Fibroblast of peridontal ligament (primary cell): ENCODE data around the gene LMBR1.
"Not testable (repeated sequence)": the region's sequence is repeated elsewhere in the genome, so short reads cannot be mapped to it uniquely, and the experiment has no call there.

Experiments
- DNase-seq: peaks from one replicate; pipeline ENCODE4 v3.0.0-alpha.2; 2010; ENCODE audit errors: extremely low read depth

The LMBR1 gene

DNA sequence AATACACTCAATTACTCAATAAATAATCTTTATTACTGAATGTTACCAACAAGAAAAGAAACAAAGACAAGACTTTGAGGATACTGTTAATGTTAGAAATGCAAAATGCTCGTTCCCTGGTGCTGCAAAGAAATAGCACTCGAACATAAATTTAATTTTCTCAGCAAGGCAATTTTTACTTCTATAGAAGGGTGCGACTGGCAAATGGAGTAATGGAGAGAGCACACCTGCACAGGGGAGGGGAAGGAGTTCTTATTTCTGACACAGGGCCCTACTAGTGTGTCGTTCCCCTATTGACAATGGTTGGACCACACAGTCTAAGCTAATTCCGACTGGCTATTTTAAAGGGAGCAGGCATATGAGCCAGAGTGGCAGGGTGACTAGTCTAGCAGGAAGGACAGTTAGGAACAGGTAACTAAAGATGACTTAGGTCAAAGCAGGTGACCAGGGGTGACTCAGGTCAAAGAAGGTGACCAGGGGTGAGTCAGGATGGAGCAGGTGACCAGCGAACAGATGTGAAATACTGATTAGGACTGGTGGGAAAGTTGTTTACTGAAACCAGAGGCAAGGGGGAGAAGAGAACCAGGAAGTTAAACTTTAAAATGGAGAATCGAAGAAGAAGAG lies 133.3 kb downstream of the LMBR1 start:
- no peak for DNase-seq

GRCh38 chr7:156759143-156759542 lies 133.8 kb downstream of the LMBR1 start:
- DNase-seq, result no peak

DNA sequence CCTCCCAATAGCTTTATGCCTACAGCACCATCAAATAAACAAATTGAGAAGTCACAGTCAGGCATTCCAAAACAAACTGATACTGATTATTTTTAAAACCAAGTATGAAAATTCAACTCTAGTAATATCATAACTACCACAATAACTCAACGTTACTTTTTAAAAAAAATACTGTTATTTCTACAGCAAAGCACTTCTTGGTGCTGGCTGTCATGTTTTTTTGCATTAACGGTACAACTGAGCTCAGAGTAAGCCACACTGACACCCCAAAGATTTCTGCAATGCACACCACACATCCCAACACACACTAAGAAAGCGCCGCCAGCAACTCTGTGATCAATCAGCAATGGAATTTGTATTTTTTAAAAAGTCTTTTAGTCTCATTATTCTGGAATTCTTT lies 138.8 kb downstream of the LMBR1 start:
- DNase-seq, result no peak

DNA sequence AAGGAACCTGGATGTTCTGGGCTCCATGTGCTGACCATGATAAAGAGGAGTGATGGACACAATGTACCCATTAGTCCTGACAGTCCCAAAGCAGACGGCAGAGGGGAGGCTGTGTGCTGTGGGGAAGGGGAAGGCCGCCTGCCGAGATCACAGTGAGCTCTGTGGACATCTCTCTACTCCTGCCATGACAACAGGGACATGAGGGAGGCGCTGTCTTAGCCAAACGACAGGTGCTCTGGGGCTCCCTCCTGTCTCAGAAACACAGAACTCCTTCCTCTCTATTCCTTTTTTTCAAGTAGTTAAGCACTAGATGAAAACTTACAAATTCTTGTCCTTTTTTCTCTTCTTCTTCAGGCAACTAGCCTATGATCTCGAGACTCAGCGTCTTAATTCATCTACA lies 139.4 kb downstream of the LMBR1 start:
- DNase-seq, result no peak

DNA sequence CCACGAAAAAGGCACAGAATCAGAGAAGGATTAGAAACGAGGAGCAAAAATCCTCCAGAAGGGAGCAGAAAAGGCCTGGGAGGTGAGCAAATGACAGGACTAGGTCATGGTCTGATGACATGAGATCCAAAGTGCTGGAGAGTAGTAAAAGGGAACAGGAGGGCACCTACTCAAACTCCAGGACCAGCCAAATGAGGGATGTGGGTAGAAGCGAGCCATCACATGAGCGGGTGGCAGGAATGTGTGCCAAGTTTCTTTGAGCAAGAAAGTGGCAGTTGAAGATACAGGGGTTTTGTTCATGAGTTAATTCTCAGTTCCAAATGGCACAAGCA lies 139.8 kb downstream of the LMBR1 start:
- DNase-seq, result no peak

- DNase-seq, result peak; percentile 63
Observed at GRCh38 chr7:156752367-156753228, 140.4 kb downstream of the LMBR1 start.

DNA sequence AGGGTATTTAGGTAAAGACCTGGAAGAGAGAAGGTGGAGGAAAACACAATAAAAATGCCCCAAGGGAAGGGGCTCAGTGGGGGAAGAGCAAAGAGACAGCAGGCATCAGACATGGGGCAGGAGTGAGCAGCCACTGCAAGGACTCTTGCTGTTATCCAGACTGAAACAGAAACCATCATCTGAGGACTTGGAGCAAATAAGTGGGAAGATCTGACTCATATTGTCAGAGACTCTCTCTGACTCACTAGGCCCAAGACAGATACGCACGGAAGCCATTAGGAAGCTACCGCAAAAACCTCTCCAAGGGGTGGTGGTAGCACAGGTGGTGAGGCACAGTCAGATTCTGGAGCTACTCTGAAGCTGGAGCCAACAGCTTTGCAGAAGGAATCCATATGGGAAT lies 141.7 kb downstream of the LMBR1 start:
- DNase-seq, result peak; percentile 86

DNA sequence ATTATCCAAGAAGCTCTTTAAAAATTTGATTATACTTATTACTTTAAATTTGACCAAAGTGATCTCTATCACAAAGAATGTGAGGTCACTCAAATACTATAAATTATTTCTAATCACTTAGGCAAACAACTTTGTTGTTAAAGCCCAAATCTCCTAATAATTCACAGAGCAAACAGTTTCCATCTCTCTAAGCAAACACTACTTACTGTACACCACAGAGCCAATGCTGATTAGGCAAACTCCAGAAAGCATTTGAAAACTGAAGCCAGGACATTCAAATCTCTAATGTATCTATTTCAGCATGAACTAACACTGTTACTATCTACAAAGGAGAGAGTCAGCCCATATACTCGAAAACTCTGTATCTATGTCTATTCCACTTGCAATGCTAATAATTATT lies 145.3 kb downstream of the LMBR1 start:
- no peak for DNase-seq

DNA sequence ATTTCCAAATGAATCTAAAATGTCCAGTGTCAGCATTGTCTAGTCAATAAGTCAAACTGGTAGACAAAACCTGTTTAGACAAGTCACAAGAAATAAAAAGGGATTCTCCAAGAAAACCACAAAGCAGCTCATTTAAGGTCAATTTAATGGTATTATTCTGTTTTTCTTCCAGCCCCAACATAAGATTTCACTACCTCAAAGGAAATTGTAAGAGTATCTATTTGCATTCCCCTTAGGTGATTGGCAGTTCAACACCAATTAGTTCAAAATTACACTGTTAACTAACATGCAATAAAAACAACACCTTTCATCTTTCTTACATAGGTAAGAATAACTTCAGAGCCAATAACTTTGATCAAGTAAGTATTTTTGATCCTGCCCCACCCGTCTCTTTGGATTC lies 146.1 kb downstream of the LMBR1 start:
- DNase-seq, result no peak

- DNase-seq, result no peak
Observed at GRCh38 chr7:156739596-156739995, 153.4 kb downstream of the LMBR1 start.

GRCh38 chr7:156735851-156736250 lies 157.1 kb downstream of the LMBR1 start:
- no peak for DNase-seq

DNA sequence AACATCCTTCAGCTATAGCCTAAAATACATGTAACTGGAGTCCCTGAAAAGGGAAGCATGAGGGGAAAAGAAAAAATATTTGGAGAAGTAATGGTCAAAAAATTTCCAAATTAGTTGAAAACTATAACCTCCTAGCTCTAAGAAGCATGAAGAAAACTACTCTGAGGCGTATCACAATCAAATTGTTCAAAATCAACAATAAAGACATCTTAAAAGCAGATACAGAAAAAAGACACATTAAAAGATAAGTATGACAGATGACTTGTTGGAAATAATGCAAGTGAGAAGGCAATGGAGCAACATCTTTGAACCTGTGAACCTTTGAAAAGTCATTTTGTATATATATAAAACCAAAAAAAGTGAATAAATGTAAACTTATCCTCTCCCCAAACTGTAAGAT lies 159.3 kb downstream of the LMBR1 start:
- DNase-seq, result no peak

GRCh38 chr7:156732091-156732625 lies 160.8 kb downstream of the LMBR1 start:
- DNase-seq, result no peak

DNA sequence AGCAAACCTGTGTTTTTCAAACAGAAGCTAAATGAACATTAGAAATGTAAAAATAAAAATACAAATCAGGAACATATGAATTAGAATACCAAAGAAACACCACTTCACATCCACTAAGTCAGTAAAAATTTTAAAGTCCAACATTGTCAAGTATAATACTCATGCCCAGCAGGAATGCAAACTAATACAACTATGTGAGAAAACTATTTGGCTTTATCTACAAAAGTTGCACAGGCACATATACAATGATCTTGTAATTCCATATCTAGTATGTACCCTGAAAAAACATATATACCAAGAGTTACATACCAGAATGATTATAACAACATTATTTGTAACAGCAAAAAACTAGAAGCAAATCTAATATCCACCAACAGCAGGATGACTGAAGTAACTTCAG lies 161.3 kb downstream of the LMBR1 start:
- peak; percentile 15 for DNase-seq

- no peak for DNase-seq
Observed at GRCh38 chr7:156725936-156726335, 167.0 kb downstream of the LMBR1 start.

- no peak for DNase-seq
Observed at GRCh38 chr7:156725073-156725472, 167.9 kb downstream of the LMBR1 start.

DNA sequence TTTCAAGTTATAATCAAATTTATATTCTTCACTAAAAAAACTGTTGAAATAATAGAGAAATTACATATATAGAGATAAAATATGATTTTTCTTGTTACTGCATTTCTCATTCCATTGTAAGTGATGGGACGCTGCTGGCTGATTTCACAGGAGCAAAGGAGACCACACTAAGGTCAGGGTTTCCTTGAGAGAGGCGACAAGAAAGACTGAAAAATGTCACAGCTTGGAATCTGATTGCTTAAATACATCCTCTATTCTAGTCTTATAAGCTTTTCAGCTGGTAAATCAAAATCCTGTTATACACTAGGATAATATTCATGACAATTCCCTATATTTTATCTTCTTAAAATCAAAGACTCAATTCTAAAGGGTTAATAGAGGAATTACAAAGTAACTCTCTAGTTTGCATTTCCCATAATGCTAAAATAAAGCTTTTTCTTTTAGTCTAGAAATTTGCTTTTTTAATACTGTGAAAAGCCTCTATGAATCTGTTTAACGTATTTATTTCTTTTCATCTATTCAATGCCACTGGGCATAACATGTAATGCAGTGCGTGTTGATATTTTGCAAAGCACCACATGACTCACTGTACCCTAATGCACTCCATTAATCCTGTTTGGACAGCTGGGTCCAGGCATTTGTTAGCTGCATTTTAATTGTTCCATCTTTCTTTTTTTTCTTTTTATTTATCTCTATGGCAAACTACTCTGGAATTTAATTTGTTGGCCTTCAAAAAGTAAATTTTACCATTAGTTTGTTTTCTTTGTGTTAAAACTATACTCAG lies 170.7 kb downstream of the LMBR1 start:
- no peak for DNase-seq

- DNase-seq, result no peak
Observed at GRCh38 chr7:156703773-156704482, 189.1 kb downstream of the LMBR1 start.

GRCh38 chr7:156703209-156703608 lies 189.8 kb downstream of the LMBR1 start:
- peak; percentile 3 for DNase-seq

- no peak for DNase-seq
Observed at GRCh38 chr7:156702399-156702798, 190.6 kb downstream of the LMBR1 start.

GRCh38 chr7:156701787-156702186 lies 191.2 kb downstream of the LMBR1 start:
- not testable (repeated sequence) for DNase-seq

DNA sequence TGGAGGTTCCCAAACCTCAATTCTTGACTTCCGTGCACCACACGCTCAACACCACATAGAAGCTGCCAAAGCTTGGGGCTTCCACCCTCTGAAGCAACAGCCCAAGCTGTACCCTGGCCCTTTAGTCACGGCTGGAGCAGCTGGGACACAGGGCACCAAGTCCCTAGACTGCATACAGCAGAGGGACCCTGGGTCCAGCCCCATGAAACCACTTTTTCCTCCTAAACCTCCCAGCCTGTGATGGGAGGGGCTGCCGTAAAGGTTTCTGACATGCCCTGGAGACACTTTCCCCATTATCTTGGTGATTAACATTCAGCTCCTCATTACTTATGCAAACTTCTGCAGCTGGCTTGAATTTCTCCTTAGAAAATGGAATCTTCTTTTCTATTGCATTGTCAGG lies 194.5 kb downstream of the LMBR1 start:
- not testable (repeated sequence) for DNase-seq
